Activated CD4-positive, alpha-beta memory T cell treated with anti-CD3 and anti-CD28 coated beads for 36 hours (primary cell): ENCODE data around the gene SLC2A13. TPM values are rescaled to one million over a fixed set of nuclear protein-coding genes. Genes with fewer than 3 reads are reported as not detected.
A peak's percentile ranks its signal among the peaks of the same experiment; 100 is the strongest.
"Not testable (repeated sequence)": the region's sequence is repeated elsewhere in the genome, so short reads cannot be mapped to it uniquely, and the experiment has no call there.

Experiments
- CTCF ChIA-PET: fragments of 350-600 bp; sonication (Branson Sonifier 250); formaldehyde crosslinking; loops from one replicate; lab custom pipeline; 2021; ENCODE audit warnings: antibody characterized with exemption, inconsistent platforms; lab: Charles Lee
- POLR2A ChIA-PET: fragments of 350-600 bp; sonication (Branson Sonifier 250); formaldehyde crosslinking; loops from one replicate; lab custom pipeline; 2021; ENCODE audit warnings: antibody characterized with exemption; lab: Charles Lee
- DNase-seq: peaks from one replicate; pipeline ENCODE4 v3.0.0-alpha.2; 2020
- H3K27ac Mint-ChIP-seq: one replicate; pipeline ENCODE4 v1.8.0; 2021; ENCODE audit warnings: mixed read lengths
- H3K27me3 Mint-ChIP-seq: one replicate; pipeline ENCODE4 v1.8.0; 2021; ENCODE audit warnings: mixed read lengths
- H3K36me3 Mint-ChIP-seq: one replicate; pipeline ENCODE4 v1.8.0; 2021; ENCODE audit warnings: mixed read lengths
- H3K4me1 Mint-ChIP-seq: one replicate; pipeline ENCODE4 v1.8.0; 2021; ENCODE audit warnings: low read depth, mixed read lengths
- H3K4me3 Mint-ChIP-seq: one replicate; pipeline ENCODE4 v1.8.0; 2021; ENCODE audit warnings: mild to moderate bottlenecking, mixed read lengths
- H3K9me3 Mint-ChIP-seq: one replicate; pipeline ENCODE4 v1.8.0; 2021; ENCODE audit warnings: mixed read lengths
- intact Hi-C: fragments of 100-400 bp; cut with micrococcal nuclease; formaldehyde crosslinking; loops from one replicate; pipeline ENCODE4 v1.15.1; 2023
- total RNA-seq, 2 experiments: library from RNA; stranded (reverse); gene quantifications; one replicate each; pipeline ENCODE4 v1.2.3, GENCODE V29; 2021

Gene SLC2A13
- total RNA-seq, 2 experiments from 2014 or later: 3.4 to 3.8 TPM

DNA sequence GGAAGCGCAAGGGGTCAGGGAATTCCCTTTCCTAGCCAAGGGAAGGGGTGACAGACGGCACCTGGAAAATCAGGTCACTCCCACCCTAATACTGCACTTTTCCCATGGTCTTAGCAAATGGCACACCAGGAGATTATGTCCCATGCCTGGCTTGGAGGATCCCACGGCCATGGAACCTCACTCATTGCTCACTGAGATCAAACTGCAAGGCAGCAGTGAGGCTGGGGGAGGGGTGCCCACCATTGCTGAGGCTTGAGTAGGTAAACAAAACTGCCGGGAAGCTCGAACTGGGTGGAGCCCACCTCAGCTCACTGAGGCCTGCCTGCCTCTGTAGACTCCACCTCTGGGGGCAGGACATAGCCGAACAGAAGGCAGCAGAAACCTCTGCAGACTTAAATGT, 359.7 kb downstream of the SLC2A13 start:
- H3K4me3 Mint-ChIP-seq, H3K27me3 Mint-ChIP-seq, H3K27ac Mint-ChIP-seq, intact Hi-C loops, H3K36me3 Mint-ChIP-seq, DNase-seq, H3K4me1 Mint-ChIP-seq, CTCF ChIA-PET, POLR2A ChIA-PET: not testable (repeated sequence)
- peaks cover 15% of the 10 kb centered on the region for H3K9me3 Mint-ChIP-seq

- POLR2A ChIA-PET: no interaction called here
- Mint-ChIP-seq H3K36me3 (peaks cover 6% of the 10 kb centered on the region), H3K4me3 (no peak overlapping the region), H3K27me3 (no peaks in the 10 kb centered on the region), H3K9me3 (peaks cover 14% of the 10 kb centered on the region), H3K4me1 (no peaks in the 10 kb centered on the region), H3K27ac (no peak overlapping the region)
- CTCF ChIA-PET: no interaction called here
- intact Hi-C loops: no loop called here
- no peak for DNase-seq
These were observed 362.2 kb downstream of the SLC2A13 start for GRCh38 chr12:39743655-39744054.

- intact Hi-C loops: no loop called here
- H3K36me3 Mint-ChIP-seq: peaks cover 11% of the 10 kb centered on the region
- H3K9me3 Mint-ChIP-seq: peaks cover 21% of the 10 kb centered on the region
- ChIA-PET POLR2A (no interaction called here), CTCF (no interaction called here)
- H3K27ac Mint-ChIP-seq: no peak overlapping the region
- no peaks in the 10 kb centered on the region for H3K27me3 Mint-ChIP-seq
- H3K4me3 Mint-ChIP-seq: no peak overlapping the region
- no peak for DNase-seq
- H3K4me1 Mint-ChIP-seq: no peaks in the 10 kb centered on the region
These were observed 369.5 kb downstream of the SLC2A13 start for GRCh38 chr12:39736406-39736805.

- CTCF ChIA-PET: no interaction called here
- H3K27ac Mint-ChIP-seq: no peak overlapping the region
These were observed 382.1 kb downstream of the SLC2A13 start for GRCh38 chr12:39723831-39724230.

GRCh38 chr12:39722504-39722903, 383.4 kb downstream of the SLC2A13 start:
- peaks cover 3% of the 10 kb centered on the region for H3K36me3 Mint-ChIP-seq
- no peak overlapping the region for H3K27ac Mint-ChIP-seq
- POLR2A ChIA-PET: no interaction called here

More at GRCh38 chr12:39723831-39724230, 382.1 kb downstream of the SLC2A13 start:
- no peaks in the 10 kb centered on the region for H3K27me3 Mint-ChIP-seq
- peaks cover 10% of the 10 kb centered on the region for H3K4me1 Mint-ChIP-seq
- H3K36me3 Mint-ChIP-seq: peaks cover 3% of the 10 kb centered on the region
- intact Hi-C loops: no loop called here
- peak; percentile 22 for DNase-seq
- H3K9me3 Mint-ChIP-seq: peaks cover 1% of the 10 kb centered on the region
- no peak overlapping the region for H3K4me3 Mint-ChIP-seq
- POLR2A ChIA-PET: no interaction called here

GRCh38 chr12:39713552-39713951, 392.3 kb downstream of the SLC2A13 start:
- Mint-ChIP-seq H3K4me3 (no peak overlapping the region), H3K4me1 (no peaks in the 10 kb centered on the region), H3K9me3 (no peaks in the 10 kb centered on the region), H3K27ac (no peak overlapping the region), H3K36me3 (no peaks in the 10 kb centered on the region), H3K27me3 (no peaks in the 10 kb centered on the region)
- ChIA-PET CTCF (no interaction called here), POLR2A (no interaction called here)
- DNase-seq: no peak
- intact Hi-C loops: no loop called here

More at GRCh38 chr12:39722504-39722903, 383.4 kb downstream of the SLC2A13 start:
- intact Hi-C loops: no loop called here
- no peaks in the 10 kb centered on the region for H3K9me3 Mint-ChIP-seq
- no peaks in the 10 kb centered on the region for H3K27me3 Mint-ChIP-seq
- H3K4me1 Mint-ChIP-seq: peaks cover 10% of the 10 kb centered on the region
- DNase-seq: no peak
- H3K4me3 Mint-ChIP-seq: no peak overlapping the region
- CTCF ChIA-PET: no interaction called here

DNA sequence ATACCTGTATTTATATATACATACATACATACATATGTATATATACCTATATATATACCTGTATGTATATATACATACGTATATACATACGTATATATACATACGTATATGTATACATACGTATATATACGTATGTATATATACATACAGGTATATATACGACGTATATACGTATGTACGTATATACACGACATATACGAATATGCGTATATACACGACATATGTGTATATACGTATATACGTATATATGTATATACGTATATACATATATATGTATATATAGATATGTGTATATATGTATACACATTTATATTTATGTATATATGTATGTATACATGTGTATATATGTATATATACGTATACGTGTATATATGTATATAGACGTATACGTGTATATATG, 393.5 kb downstream of the SLC2A13 start:
- ChIA-PET POLR2A (no interaction called here), CTCF (no interaction called here)
- Mint-ChIP-seq H3K27me3 (no peaks in the 10 kb centered on the region), H3K9me3 (peaks cover under 1% of the 10 kb centered on the region), H3K27ac (no peak overlapping the region), H3K4me3 (no peak overlapping the region), H3K4me1 (no peaks in the 10 kb centered on the region), H3K36me3 (no peaks in the 10 kb centered on the region)
- intact Hi-C loops: no loop called here
- DNase-seq: no peak

Other genes with a start within 250 kb of the SLC2A13 start
- gene LRRK2, start 118.9 kb upstream of the SLC2A13 start, total RNA-seq: under 1 TPM in 1 of 2 experiments, not detected in 1; 0.21 TPM